Smooth muscle cell (in vitro differentiated cells): ENCODE data around the gene SPACA7. TPM values are rescaled to one million over a fixed set of nuclear protein-coding genes. Genes with fewer than 3 reads are reported as not detected.

Experiments
- DNase-seq: peaks from one replicate; lab custom pipeline; 2025; ENCODE audit not compliant: unreplicated experiment; lab: John Stamatoyannopoulos, UW
- H2AFZ ChIP-seq: fragments of 200-600 bp; sonication (generic); 2 replicates; pipeline ENCODE4 v1.6.0; 2016; ENCODE audit warnings: antibody characterized with exemption, low read depth, mild to moderate bottlenecking
- H3F3A ChIP-seq: fragments of 200-600 bp; sonication (generic); 2 replicates; pipeline ENCODE4 v1.6.0; 2017; ENCODE audit warnings: antibody characterized with exemption, low read depth
- H3K27ac ChIP-seq: fragments of 200-600 bp; sonication (generic); 2 replicates; pipeline ENCODE4 v1.5.1; 2016; ENCODE audit warnings: low read depth, mild to moderate bottlenecking
- H3K27me3 ChIP-seq: fragments of 200-600 bp; sonication (generic); 2 replicates; pipeline ENCODE4 v1.6.1; 2016; ENCODE audit warnings: low read depth, mild to moderate bottlenecking
- H3K36me3 ChIP-seq: fragments of 200-600 bp; sonication (generic); 2 replicates; pipeline ENCODE4 v1.5.1; 2016; ENCODE audit warnings: low read depth
- H3K4me1 ChIP-seq: fragments of 200-600 bp; sonication (generic); 2 replicates; pipeline ENCODE4 v1.5.1; 2016; ENCODE audit warnings: low read depth
- H3K4me2 ChIP-seq: fragments of 200-600 bp; sonication (generic); 2 replicates; pipeline ENCODE4 v1.6.0; 2016; ENCODE audit warnings: mild to moderate bottlenecking
- H3K4me3 ChIP-seq: fragments of 200-600 bp; sonication (generic); 2 replicates; pipeline ENCODE4 v1.5.1; 2016; ENCODE audit warnings: mild to moderate bottlenecking
- H3K79me2 ChIP-seq: fragments of 200-600 bp; sonication (generic); 2 replicates; pipeline ENCODE4 v1.6.0; 2016; ENCODE audit warnings: low read depth, mild to moderate bottlenecking
- H3K9ac ChIP-seq: fragments of 200-600 bp; sonication (generic); 2 replicates; pipeline ENCODE4 v1.6.0; 2016; ENCODE audit warnings: low read depth
- H3K9me3 ChIP-seq: fragments of 200-600 bp; sonication (generic); replicated peaks from 2 replicates; pipeline ENCODE4 v1.5.1; 2016; ENCODE audit warnings: low read depth
- H4K20me1 ChIP-seq: fragments of 200-600 bp; sonication (generic); 2 replicates; pipeline ENCODE4 v1.6.0; 2016; ENCODE audit warnings: low read depth
- CTCF ChIP-seq: fragments of 200-600 bp; sonication (generic); IDR thresholded peaks from 2 replicates; pipeline ENCODE4 v1.5.1; 2017; ENCODE audit warnings: borderline replicate concordance, mild to moderate bottlenecking, antibody characterized with exemption; ENCODE audit not compliant: insufficient read depth, poor library complexity, severe bottlenecking
- WGBS: methylation state at CpG from one replicate; pipeline ENCODE4 v1.1.7; 2016; ENCODE audit warnings: low lambda C conversion rate; 5-methylcytosine and 5-hydroxymethylcytosine counted together
- polyA plus RNA-seq: library from polyadenylated mRNA; unstranded; fragments of >200 nt; fragmentation: Nextera tagmentation; extraction: Ambion mirVana; gene quantifications from 2 replicates; pipeline ENCODE4 v1.2.1, GENCODE V29; 2016
- total RNA-seq: library from RNA; depleted of rRNA; stranded (reverse); fragments of >200 nt; gene quantifications from 2 replicates; pipeline ENCODE4 v1.2.3, GENCODE V29; 2014

The SPACA7 gene
- total and polyA plus RNA-seq, 2 experiments from 2014 or later = not detected

GRCh38 chr13:112468069-112468468 is 91.9 kb downstream of the SPACA7 start:
- H3K36me3 ChIP-seq = no peaks in the 10 kb centered on the region
- WGBS = 91% methylated on average over 10 of the region's 10 CpGs
- no peaks in the 10 kb centered on the region for H3F3A ChIP-seq
- H3K4me3 ChIP-seq = no peak overlapping the region
- no peak overlapping the region for H3K4me2 ChIP-seq
- H2AFZ ChIP-seq = no peak overlapping the region
- no peaks in the 10 kb centered on the region for H3K79me2 ChIP-seq
- no peaks in the 10 kb centered on the region for H4K20me1 ChIP-seq
- no peaks in the 10 kb centered on the region for H3K27me3 ChIP-seq
- DNase-seq = no peak
- TF ChIP-seq CTCF = no peak
- no peaks in the 10 kb centered on the region for H3K4me1 ChIP-seq
- H3K9me3 ChIP-seq = no peaks in the 10 kb centered on the region
- no peak overlapping the region for H3K9ac ChIP-seq
- H3K27ac ChIP-seq = no peak overlapping the region

- Histone ChIP-seq H3K9me3 (no peaks in the 10 kb centered on the region), H3K27me3 (no peaks in the 10 kb centered on the region), H3K36me3 (no peaks in the 10 kb centered on the region), H3K4me2 (no peak overlapping the region), H3K9ac (no peak overlapping the region), H3F3A (no peaks in the 10 kb centered on the region), H3K4me1 (no peaks in the 10 kb centered on the region), H4K20me1 (no peaks in the 10 kb centered on the region), H3K4me3 (no peak overlapping the region), H3K27ac (no peak overlapping the region), H2AFZ (no peak overlapping the region), H3K79me2 (no peaks in the 10 kb centered on the region)
- 91% methylated on average over 14 of the region's 14 CpGs for WGBS
- no peak for DNase-seq
- TF ChIP-seq CTCF = no peak
Measured at GRCh38 chr13:112469071-112469745, 93.1 kb downstream of the SPACA7 start.

- Histone ChIP-seq H3K4me3 (no peak overlapping the region), H2AFZ (no peak overlapping the region), H3K9ac (no peak overlapping the region), H3K4me1 (no peaks in the 10 kb centered on the region), H3K4me2 (no peak overlapping the region), H3F3A (no peaks in the 10 kb centered on the region), H3K27ac (no peak overlapping the region), H4K20me1 (no peaks in the 10 kb centered on the region), H3K36me3 (no peaks in the 10 kb centered on the region), H3K27me3 (no peaks in the 10 kb centered on the region), H3K79me2 (no peaks in the 10 kb centered on the region), H3K9me3 (no peaks in the 10 kb centered on the region)
- TF ChIP-seq CTCF = no peak
- DNase-seq = no peak
- 95% methylated on average over 5 of the region's 5 CpGs for WGBS
Measured at GRCh38 chr13:112473818-112474217, 97.7 kb downstream of the SPACA7 start.

GRCh38 chr13:112474869-112475268 is 98.7 kb downstream of the SPACA7 start:
- H3K9me3 ChIP-seq = no peaks in the 10 kb centered on the region
- 84% methylated on average over 8 of the region's 8 CpGs for WGBS
- no peaks in the 10 kb centered on the region for H3K79me2 ChIP-seq
- H3K4me3 ChIP-seq = no peak overlapping the region
- no peaks in the 10 kb centered on the region for H3K4me1 ChIP-seq
- DNase-seq = no peak
- no peak overlapping the region for H2AFZ ChIP-seq
- no peak for TF ChIP-seq CTCF
- no peak overlapping the region for H3K27ac ChIP-seq
- H3K9ac ChIP-seq = no peak overlapping the region
- no peaks in the 10 kb centered on the region for H3F3A ChIP-seq
- H3K4me2 ChIP-seq = no peak overlapping the region
- no peaks in the 10 kb centered on the region for H3K36me3 ChIP-seq
- no peaks in the 10 kb centered on the region for H4K20me1 ChIP-seq
- H3K27me3 ChIP-seq = no peaks in the 10 kb centered on the region
